ENCODE data around the gene FEM1B.

FEM1B gene

DNA sequence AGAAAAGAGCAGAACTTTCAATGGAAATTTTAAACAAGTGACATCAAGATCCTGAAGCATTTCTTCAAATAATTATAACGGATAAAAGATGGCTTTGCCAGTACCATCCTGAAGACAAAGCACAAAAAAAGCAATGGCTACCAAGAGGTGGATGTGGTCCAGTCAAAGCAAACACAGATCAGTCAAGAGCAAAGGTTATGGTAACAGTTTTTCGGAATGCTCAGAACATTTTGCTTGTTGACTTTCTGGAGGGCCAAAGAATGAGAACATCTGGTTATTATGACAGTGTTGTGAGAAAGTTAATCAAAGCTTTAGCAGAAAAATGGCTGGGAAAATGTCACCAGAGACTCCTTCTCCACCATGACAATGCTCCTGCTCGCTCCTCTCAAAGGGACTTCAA lies 31.5 kb downstream of the FEM1B start:
- TF ChIP-seq ZFX (IDR thresholded peaks at IDR 0.05; ENCODE audit: borderline replicate concordance): no peak
- H3K27ac ChIP-seq: no peak overlapping the region

DNA sequence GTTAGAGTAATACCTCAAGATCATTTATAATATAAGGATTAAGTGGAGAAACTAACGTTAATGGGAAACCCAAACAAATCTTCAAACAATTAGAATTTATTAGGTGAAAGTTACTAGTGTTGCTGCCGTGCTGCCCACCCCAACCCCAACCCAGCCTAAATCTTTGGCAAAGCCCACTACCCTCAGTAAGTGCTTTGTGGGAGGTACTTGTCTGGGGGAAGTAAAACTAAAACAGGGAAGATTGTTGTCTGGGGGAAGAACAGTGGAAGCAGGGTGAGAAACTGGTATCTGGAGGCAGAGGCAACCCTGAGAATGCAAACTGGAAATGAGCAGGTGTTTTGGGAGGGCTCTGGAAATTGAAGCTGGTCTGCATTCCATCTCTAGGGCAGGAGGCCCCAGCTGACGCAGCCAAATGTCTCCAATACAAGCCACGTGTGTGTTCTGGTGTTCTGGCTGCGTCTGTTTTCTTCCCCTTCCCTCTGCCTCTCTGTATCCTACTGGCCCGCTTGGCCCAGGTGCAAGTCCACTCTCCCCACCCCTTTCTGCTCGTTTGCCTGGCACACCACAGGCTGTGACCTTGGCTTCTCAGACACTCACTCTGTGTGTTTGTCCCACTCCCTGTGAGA lies 32.7 kb downstream of the FEM1B start:
- no peak overlapping the region for H3K27ac ChIP-seq
- no peak for TF ChIP-seq ZFX (IDR thresholded peaks at IDR 0.05; ENCODE audit: borderline replicate concordance)
- TF ChIP-seq, protein P1, sequence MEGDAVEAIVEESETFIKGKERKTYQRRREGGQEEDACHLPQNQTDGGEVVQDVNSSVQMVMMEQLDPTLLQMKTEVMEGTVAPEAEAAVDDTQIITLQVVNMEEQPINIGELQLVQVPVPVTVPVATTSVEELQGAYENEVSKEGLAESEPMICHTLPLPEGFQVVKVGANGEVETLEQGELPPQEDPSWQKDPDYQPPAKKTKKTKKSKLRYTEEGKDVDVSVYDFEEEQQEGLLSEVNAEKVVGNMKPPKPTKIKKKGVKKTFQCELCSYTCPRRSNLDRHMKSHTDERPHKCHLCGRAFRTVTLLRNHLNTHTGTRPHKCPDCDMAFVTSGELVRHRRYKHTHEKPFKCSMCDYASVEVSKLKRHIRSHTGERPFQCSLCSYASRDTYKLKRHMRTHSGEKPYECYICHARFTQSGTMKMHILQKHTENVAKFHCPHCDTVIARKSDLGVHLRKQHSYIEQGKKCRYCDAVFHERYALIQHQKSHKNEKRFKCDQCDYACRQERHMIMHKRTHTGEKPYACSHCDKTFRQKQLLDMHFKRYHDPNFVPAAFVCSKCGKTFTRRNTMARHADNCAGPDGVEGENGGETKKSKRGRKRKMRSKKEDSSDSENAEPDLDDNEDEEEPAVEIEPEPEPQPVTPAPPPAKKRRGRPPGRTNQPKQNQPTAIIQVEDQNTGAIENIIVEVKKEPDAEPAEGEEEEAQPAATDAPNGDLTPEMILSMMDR (IDR thresholded peaks at IDR 0.05): no peak

DNA sequence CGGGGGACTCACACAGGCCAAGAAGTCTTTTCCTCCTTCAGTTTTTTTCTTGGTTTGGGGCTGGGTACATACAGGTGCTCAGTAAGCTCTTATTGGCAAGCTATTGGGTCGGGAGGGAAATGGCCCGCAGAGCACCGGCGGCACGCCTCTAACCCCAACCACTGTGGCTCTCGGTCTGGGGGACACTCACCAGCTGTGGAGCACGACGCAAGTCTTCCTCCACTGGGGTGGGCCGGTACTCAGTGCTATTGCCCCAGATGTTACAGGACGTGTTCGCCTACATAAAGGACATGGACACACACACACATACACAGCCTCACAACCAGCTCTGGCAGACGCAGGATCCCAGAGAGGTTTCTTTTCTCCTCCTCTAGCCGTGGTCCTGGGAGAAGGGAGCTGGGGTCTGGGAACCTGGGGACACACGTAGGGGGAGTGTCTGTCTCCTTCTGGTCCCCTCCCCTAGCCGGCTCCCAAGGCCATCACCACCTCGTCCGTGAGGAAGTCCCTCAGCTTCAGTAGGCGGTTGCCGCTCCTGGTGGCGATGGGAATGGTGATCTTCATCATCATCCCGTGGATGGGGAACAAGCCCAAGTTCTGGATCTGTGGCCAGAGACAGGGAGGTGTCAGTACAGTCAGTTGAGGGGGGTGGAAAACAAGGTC lies 33.4 kb downstream of the FEM1B start:
- H3K27ac ChIP-seq: no peak overlapping the region
- TF ChIP-seq, protein P1 (IDR thresholded peaks at IDR 0.05): no peak
- TF ChIP-seq ZFX (IDR thresholded peaks at IDR 0.05; ENCODE audit: borderline replicate concordance): no peak

DNA sequence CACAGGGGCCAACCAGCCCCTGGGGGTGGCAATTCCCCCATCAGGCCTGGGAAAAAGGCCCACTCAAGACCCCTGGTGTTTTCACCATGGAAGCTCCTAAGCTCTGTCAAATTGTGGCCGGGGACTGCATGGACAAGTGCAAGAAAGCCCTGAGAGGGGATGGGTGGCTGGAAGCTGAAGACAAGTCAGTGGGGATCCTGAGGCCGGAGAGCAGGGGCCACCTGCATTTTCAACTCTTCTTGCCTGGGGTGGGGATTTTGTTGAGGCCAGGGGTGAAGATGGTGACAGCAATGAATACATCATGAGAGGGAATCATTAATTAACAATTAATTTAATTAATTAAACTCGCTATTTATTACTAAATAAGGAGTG lies 33.9 kb downstream of the FEM1B start:
- no peak overlapping the region for H3K27ac ChIP-seq
- TF ChIP-seq ZFX (IDR thresholded peaks at IDR 0.05; ENCODE audit: borderline replicate concordance): no peak
- TF ChIP-seq, protein P1 (IDR thresholded peaks at IDR 0.05): no peak

DNA sequence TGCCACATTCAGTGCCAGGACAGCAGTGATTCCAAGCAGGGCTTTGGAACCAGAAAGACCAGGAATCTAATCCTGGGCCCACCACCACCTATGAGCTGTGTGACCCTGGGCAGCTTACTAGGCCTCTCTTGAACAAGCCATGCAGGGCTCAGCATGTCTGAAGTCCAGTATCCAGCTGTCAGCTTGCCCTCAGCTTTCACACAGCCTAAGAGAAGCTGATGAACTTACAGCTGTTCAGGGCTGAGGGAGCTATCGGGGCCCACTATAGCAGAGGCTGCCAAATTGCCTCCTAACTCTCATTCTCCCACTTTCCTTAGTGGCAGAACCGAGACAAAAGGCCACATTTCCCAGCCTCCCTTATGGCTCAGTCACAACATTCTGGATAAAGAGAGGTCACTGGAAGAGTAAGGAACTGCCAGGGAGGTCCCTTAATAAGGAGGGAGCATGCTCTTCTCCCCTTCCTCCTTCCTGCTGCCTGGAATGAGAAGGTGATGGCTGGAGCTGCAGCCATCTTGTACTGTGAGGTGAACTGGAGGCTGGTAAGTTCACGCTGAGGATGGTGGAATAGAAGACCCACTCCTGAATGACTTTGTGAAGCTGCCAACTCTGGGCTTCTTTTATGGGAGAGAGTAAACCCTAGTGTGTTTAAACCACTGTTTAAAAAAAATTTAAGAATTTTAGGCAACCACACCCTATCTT lies 34.5 kb downstream of the FEM1B start:
- TF ChIP-seq, protein P1 (IDR thresholded peaks at IDR 0.05): no peak
- no peak overlapping the region for H3K27ac ChIP-seq

DNA sequence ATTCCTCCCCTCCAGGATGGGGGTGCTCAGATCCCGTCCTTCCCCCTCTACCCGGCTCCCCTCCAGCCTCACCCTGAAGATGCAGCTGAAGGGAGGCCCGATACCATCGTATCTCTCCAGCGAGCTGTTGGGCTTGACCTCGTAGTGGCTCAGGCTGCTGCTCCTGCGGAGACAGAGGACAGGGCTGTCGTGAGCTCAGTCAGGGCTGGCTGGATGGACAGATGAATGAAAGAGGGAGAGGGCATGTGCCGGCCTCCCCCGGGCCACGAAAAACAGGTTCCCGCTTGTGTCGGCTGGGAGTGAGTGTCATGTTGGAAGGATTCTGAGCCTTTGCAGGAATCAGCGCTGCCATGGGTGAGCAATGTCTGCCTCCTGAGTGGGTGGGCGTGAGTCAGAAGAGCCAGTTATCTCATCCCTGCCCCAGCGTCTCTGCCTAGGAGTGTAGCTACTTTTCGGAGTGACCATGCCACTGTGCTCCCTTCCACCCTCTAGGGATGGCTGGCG lies 35.2 kb downstream of the FEM1B start:
- TF ChIP-seq, protein P1 (IDR thresholded peaks at IDR 0.05): no peak
- TF ChIP-seq ZFX (IDR thresholded peaks at IDR 0.05; ENCODE audit: borderline replicate concordance): no peak
- no peak overlapping the region for H3K27ac ChIP-seq

DNA sequence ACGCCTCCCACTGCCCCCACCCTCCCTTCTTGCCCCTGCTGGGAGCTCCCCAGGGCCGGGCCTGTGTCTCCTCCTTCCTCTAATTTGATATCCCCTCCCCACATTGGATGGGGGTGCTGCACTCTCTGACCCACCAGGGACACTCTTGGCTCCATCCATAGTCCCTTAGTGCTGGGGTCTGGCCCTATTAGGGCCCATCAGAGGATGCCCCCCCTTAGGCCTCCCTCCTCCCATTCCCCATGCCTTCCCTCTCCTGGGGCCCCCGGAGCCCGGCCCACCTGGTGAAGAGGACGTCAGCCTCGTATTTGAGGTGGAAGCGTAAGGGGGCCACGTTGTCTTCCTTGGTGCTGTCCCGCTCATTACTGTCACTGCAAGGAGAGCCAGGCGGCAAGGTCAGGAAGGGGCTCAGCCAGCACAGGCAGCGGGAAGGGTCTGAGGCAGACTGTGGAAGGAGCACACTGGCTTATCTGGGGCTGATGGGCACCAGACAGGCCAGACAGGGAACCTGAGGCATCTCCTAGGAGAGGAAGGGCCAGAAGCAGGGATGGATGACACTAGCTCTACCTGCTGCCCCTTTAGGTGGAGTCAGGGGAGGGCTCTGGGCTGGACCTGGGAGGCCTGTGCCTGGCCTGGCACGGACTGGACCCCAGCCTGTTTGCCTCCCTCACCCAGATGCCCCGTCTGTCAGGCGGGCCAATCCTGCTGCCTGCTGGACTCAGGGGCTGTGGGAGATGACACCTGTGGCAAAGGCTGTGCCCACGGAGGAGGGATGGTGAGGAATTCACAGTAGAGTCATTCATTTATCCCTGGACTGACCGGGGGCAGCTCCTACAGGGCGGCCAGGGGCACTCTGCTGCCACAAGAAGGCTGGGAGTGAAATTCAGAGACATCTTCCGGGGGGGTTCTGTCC lies 36.2 kb downstream of the FEM1B start:
- no peak overlapping the region for H3K27ac ChIP-seq
- TF ChIP-seq, protein P1 (IDR thresholded peaks at IDR 0.05): no peak
- no peak for TF ChIP-seq ZFX (IDR thresholded peaks at IDR 0.05; ENCODE audit: borderline replicate concordance)

Measured in 22Rv1 (cell line).